ENCODE results near the gene RHBDL1.

RHBDL1 gene

DNA sequence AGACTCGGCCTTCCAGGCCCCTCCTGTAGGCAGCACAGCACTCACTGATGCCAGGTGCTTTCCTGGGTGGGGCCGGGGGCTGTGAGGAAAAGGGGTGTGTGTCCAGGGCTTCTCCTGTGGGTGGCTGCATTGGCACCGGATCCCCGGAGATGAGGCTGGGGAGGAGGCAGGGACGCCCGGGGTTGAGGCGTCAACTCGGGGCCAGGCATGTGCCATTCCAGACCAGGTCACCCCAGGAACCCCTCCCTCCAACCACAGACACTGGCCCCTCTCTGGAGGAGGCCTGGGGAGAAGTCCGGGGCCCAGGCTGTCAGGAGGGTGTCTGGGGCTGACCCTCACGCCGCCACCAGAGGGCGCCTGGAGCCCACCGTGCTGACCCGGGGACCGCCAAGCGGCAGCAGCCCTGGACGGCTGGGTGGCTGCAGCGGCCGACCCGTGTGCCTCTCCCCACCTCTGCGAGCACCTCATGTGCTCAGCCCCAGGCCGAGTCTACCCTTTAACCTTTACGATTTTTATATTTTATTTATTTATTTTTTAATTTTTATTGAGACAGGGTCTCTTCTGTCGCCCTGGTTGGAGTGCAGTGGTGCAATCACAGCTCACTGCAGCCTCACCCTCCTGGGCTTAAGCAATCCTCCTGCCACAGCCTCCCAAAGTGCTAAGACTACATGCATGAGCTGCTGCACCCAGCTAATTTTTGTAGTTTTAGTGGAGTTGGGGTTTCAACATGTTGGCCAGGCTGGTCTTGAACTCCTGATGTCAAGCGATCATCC is 36.3 kb downstream of the RHBDL1 start (continued):
- TF ChIP-seq ZNF391 (tag by site-specific recombination; IDR thresholded peaks at IDR 0.05; ENCODE audit: borderline replicate concordance, low read depth), result no peak
- TF ChIP-seq ZNF341 (tag by site-specific recombination; IDR thresholded peaks at IDR 0.05; ENCODE audit: low read depth), result no peak; the same call in 1 of the 2 replicates
- no peak for TF ChIP-seq ZNF658 (tag by site-specific recombination; IDR thresholded peaks at IDR 0.05)
- no peak for TF ChIP-seq ZNF112 (tag by site-specific recombination; IDR thresholded peaks at IDR 0.05)
- TF ChIP-seq REPIN1 (tag by site-specific recombination; IDR thresholded peaks at IDR 0.05; ENCODE audit: low read depth), result no peak
- no peak for TF ChIP-seq ZNF146 (tag by site-specific recombination; IDR thresholded peaks at IDR 0.05)
- TF ChIP-seq, protein P1, sequence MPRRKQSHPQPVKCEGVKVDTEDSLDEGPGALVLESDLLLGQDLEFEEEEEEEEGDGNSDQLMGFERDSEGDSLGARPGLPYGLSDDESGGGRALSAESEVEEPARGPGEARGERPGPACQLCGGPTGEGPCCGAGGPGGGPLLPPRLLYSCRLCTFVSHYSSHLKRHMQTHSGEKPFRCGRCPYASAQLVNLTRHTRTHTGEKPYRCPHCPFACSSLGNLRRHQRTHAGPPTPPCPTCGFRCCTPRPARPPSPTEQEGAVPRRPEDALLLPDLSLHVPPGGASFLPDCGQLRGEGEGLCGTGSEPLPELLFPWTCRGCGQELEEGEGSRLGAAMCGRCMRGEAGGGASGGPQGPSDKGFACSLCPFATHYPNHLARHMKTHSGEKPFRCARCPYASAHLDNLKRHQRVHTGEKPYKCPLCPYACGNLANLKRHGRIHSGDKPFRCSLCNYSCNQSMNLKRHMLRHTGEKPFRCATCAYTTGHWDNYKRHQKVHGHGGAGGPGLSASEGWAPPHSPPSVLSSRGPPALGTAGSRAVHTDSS (tag by site-specific recombination; IDR thresholded peaks at IDR 0.05), result no peak
- TF ChIP-seq, protein P2, sequence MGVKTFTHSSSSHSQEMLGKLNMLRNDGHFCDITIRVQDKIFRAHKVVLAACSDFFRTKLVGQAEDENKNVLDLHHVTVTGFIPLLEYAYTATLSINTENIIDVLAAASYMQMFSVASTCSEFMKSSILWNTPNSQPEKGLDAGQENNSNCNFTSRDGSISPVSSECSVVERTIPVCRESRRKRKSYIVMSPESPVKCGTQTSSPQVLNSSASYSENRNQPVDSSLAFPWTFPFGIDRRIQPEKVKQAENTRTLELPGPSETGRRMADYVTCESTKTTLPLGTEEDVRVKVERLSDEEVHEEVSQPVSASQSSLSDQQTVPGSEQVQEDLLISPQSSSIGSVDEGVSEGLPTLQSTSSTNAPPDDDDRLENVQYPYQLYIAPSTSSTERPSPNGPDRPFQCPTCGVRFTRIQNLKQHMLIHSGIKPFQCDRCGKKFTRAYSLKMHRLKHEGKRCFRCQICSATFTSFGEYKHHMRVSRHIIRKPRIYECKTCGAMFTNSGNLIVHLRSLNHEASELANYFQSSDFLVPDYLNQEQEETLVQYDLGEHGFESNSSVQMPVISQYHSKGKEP (tag by site-specific recombination; IDR thresholded peaks at IDR 0.05), result no peak
- TF ChIP-seq ZBTB20 (tag by site-specific recombination; IDR thresholded peaks at IDR 0.05), result peak; percentile 38; the same call in 1 of the 2 replicates
- TF ChIP-seq, protein P3, sequence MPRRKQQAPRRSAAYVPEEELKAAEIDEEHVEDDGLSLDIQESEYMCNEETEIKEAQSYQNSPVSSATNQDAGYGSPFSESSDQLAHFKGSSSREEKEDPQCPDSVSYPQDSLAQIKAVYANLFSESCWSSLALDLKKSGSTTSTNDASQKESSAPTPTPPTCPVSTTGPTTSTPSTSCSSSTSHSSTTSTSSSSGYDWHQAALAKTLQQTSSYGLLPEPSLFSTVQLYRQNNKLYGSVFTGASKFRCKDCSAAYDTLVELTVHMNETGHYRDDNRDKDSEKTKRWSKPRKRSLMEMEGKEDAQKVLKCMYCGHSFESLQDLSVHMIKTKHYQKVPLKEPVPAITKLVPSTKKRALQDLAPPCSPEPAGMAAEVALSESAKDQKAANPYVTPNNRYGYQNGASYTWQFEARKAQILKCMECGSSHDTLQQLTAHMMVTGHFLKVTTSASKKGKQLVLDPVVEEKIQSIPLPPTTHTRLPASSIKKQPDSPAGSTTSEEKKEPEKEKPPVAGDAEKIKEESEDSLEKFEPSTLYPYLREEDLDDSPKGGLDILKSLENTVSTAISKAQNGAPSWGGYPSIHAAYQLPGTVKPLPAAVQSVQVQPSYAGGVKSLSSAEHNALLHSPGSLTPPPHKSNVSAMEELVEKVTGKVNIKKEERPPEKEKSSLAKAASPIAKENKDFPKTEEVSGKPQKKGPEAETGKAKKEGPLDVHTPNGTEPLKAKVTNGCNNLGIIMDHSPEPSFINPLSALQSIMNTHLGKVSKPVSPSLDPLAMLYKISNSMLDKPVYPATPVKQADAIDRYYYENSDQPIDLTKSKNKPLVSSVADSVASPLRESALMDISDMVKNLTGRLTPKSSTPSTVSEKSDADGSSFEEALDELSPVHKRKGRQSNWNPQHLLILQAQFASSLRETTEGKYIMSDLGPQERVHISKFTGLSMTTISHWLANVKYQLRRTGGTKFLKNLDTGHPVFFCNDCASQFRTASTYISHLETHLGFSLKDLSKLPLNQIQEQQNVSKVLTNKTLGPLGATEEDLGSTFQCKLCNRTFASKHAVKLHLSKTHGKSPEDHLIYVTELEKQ (tag by site-specific recombination; IDR thresholded peaks at IDR 0.05; ENCODE audit: borderline replicate concordance), result no peak
- no peak for TF ChIP-seq ZNF155 (tag by site-specific recombination; IDR thresholded peaks at IDR 0.05)
- TF ChIP-seq WT1 (tag by site-specific recombination; IDR thresholded peaks at IDR 0.05), result no peak
- peak; percentile 10; the same call in 1 of the 2 replicates for TF ChIP-seq ZNF768 (tag by site-specific recombination; IDR thresholded peaks at IDR 0.05)
- TF ChIP-seq, protein P4, sequence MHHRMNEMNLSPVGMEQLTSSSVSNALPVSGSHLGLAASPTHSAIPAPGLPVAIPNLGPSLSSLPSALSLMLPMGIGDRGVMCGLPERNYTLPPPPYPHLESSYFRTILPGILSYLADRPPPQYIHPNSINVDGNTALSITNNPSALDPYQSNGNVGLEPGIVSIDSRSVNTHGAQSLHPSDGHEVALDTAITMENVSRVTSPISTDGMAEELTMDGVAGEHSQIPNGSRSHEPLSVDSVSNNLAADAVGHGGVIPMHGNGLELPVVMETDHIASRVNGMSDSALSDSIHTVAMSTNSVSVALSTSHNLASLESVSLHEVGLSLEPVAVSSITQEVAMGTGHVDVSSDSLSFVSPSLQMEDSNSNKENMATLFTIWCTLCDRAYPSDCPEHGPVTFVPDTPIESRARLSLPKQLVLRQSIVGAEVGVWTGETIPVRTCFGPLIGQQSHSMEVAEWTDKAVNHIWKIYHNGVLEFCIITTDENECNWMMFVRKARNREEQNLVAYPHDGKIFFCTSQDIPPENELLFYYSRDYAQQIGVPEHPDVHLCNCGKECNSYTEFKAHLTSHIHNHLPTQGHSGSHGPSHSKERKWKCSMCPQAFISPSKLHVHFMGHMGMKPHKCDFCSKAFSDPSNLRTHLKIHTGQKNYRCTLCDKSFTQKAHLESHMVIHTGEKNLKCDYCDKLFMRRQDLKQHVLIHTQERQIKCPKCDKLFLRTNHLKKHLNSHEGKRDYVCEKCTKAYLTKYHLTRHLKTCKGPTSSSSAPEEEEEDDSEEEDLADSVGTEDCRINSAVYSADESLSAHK (tag by site-specific recombination; IDR thresholded peaks at IDR 0.05), result no peak
- TF ChIP-seq, protein P5, sequence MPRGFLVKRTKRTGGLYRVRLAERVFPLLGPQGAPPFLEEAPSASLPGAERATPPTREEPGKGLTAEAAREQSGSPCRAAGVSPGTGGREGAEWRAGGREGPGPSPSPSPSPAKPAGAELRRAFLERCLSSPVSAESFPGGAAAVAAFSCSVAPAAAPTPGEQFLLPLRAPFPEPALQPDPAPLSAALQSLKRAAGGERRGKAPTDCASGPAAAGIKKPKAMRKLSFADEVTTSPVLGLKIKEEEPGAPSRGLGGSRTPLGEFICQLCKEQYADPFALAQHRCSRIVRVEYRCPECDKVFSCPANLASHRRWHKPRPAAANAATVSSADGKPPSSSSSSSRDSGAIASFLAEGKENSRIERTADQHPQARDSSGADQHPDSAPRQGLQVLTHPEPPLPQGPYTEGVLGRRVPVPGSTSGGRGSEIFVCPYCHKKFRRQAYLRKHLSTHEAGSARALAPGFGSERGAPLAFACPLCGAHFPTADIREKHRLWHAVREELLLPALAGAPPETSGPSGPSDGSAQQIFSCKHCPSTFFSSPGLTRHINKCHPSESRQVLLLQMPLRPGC (tag by site-specific recombination; IDR thresholded peaks at IDR 0.05), result no peak
- TF ChIP-seq, protein P6, sequence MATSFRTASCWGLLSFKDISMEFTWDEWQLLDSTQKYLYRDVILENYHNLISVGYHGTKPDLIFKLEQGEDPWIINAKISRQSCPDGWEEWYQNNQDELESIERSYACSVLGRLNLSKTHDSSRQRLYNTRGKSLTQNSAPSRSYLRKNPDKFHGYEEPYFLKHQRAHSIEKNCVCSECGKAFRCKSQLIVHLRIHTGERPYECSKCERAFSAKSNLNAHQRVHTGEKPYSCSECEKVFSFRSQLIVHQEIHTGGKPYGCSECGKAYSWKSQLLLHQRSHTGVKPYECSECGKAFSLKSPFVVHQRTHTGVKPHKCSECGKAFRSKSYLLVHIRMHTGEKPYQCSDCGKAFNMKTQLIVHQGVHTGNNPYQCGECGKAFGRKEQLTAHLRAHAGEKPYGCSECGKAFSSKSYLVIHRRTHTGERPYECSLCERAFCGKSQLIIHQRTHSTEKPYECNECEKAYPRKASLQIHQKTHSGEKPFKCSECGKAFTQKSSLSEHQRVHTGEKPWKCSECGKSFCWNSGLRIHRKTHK (tag by site-specific recombination; IDR thresholded peaks at IDR 0.05), result no peak
- TF ChIP-seq ZNF785 (tag by site-specific recombination; IDR thresholded peaks at IDR 0.05), result no peak
- TF ChIP-seq, protein P7, sequence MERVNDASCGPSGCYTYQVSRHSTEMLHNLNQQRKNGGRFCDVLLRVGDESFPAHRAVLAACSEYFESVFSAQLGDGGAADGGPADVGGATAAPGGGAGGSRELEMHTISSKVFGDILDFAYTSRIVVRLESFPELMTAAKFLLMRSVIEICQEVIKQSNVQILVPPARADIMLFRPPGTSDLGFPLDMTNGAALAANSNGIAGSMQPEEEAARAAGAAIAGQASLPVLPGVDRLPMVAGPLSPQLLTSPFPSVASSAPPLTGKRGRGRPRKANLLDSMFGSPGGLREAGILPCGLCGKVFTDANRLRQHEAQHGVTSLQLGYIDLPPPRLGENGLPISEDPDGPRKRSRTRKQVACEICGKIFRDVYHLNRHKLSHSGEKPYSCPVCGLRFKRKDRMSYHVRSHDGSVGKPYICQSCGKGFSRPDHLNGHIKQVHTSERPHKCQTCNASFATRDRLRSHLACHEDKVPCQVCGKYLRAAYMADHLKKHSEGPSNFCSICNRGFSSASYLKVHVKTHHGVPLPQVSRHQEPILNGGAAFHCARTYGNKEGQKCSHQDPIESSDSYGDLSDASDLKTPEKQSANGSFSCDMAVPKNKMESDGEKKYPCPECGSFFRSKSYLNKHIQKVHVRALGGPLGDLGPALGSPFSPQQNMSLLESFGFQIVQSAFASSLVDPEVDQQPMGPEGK (tag by site-specific recombination; IDR thresholded peaks at IDR 0.05), result peak; percentile 62
- TF ChIP-seq ZNF24 (tag by site-specific recombination; IDR thresholded peaks at IDR 0.05), result no peak
- TF ChIP-seq, protein P8, sequence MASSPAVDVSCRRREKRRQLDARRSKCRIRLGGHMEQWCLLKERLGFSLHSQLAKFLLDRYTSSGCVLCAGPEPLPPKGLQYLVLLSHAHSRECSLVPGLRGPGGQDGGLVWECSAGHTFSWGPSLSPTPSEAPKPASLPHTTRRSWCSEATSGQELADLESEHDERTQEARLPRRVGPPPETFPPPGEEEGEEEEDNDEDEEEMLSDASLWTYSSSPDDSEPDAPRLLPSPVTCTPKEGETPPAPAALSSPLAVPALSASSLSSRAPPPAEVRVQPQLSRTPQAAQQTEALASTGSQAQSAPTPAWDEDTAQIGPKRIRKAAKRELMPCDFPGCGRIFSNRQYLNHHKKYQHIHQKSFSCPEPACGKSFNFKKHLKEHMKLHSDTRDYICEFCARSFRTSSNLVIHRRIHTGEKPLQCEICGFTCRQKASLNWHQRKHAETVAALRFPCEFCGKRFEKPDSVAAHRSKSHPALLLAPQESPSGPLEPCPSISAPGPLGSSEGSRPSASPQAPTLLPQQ (tag by site-specific recombination; IDR thresholded peaks at IDR 0.05), result no peak
- TF ChIP-seq ZNF175 (tag by site-specific recombination; IDR thresholded peaks at IDR 0.05), result no peak
